Measurements from ENCODE around the gene PTOV1.
A peak's percentile ranks its signal among the peaks of the same experiment; 100 is the strongest.

Gene PTOV1

GRCh38 chr19:49906879-49907564, 56.1 kb downstream of the PTOV1 start:
- TF ChIP-seq CTCF (conservative IDR thresholded peaks at IDR 0.05; ENCODE audit: low read depth) = no peak
- no peak for DNase-seq (ENCODE audit: low spot score)
- ChIA-PET POLR2A (ENCODE audit: low non-redundant PET) (no interaction called here), CTCF (no interaction called here)
- no peak overlapping the region for H3K27ac ChIP-seq

GRCh38 chr19:49907745-49908446, 56.9 kb downstream of the PTOV1 start:
- no peak for DNase-seq (ENCODE audit: low spot score)
- no peak overlapping the region for H3K27ac ChIP-seq
- no peak for TF ChIP-seq CTCF (conservative IDR thresholded peaks at IDR 0.05; ENCODE audit: low read depth)
- CTCF ChIA-PET = interaction anchor here (0.6 kb wide), 1 partner anchor 721 kb away, joined by 4 read pairs; no protein-coding TSS in a partner anchor
- POLR2A ChIA-PET (ENCODE audit: low non-redundant PET) = interaction anchor here (0.6 kb wide), 1 partner anchor 536 kb away, joined by 7 read pairs; no protein-coding TSS in a partner anchor

- ChIA-PET CTCF (no interaction called here), POLR2A (ENCODE audit: low non-redundant PET) (interaction anchor here (0.6 kb wide), 1 partner anchor 536 kb away, joined by 7 read pairs; no protein-coding TSS in a partner anchor)
- TF ChIP-seq CTCF (conservative IDR thresholded peaks at IDR 0.05; ENCODE audit: low read depth) = no peak
- DNase-seq (ENCODE audit: low spot score) = no peak
- no peak overlapping the region for H3K27ac ChIP-seq
Observed at GRCh38 chr19:49908480-49909420, 57.8 kb downstream of the PTOV1 start.

GRCh38 chr19:49910179-49910578, 59.2 kb downstream of the PTOV1 start:
- no peak for TF ChIP-seq CTCF (conservative IDR thresholded peaks at IDR 0.05; ENCODE audit: low read depth)
- no peak for DNase-seq (ENCODE audit: low spot score)
- ChIA-PET POLR2A (ENCODE audit: low non-redundant PET) (no interaction called here), CTCF (no interaction called here)
- 0 out of 2 replicates have a peak overlapping the region, but pooled peaks have one; percentile 16 for H3K27ac ChIP-seq
